Measurements from ENCODE around the gene HLA-DPA1.

The HLA-DPA1 gene

DNA sequence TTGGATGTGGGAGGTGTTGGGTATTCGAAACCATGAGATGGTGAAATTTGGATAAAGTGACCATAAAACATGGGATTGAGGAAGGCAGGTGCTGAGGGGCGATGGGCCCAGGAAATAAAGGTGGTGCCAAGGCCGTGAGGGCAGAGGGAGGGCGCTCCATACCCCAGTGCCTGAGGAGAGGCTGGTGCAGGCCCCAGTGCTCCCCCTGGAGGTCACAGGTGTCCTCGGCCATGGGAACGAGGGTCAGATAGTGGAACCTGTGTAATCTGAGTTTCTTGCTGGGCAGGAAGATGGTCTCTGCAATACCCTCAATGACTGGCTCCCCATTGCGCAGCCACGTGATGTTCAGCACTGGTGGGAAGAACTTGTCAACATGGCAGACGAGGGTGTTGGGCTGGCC is 18.5 kb upstream of the HLA-DPA1 start:
- H3K36me3 ChIP-seq (ENCODE audit: low read depth), result no peaks in the 10 kb centered on the region
- DNase-seq (ENCODE audit: low spot score) (no peak), ATAC-seq (ENCODE audit: low read depth) (no peak)
- no peaks in the 10 kb centered on the region for H3K4me1 ChIP-seq (ENCODE audit: insufficient read depth, poor library complexity, severe bottlenecking)
- TF ChIP-seq, protein P1, sequence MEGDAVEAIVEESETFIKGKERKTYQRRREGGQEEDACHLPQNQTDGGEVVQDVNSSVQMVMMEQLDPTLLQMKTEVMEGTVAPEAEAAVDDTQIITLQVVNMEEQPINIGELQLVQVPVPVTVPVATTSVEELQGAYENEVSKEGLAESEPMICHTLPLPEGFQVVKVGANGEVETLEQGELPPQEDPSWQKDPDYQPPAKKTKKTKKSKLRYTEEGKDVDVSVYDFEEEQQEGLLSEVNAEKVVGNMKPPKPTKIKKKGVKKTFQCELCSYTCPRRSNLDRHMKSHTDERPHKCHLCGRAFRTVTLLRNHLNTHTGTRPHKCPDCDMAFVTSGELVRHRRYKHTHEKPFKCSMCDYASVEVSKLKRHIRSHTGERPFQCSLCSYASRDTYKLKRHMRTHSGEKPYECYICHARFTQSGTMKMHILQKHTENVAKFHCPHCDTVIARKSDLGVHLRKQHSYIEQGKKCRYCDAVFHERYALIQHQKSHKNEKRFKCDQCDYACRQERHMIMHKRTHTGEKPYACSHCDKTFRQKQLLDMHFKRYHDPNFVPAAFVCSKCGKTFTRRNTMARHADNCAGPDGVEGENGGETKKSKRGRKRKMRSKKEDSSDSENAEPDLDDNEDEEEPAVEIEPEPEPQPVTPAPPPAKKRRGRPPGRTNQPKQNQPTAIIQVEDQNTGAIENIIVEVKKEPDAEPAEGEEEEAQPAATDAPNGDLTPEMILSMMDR (IDR thresholded peaks at IDR 0.05; ENCODE audit: poor library complexity, severe bottlenecking), result peak; percentile 22
- H3K27me3 ChIP-seq (ENCODE audit: insufficient read depth, poor library complexity, severe bottlenecking), result peaks cover 5% of the 10 kb centered on the region
- H3K4me3 ChIP-seq (ENCODE audit: severe bottlenecking), result no peak overlapping the region
- no peak overlapping the region for H3K27ac ChIP-seq (ENCODE audit: poor library complexity, severe bottlenecking)
- no peaks in the 10 kb centered on the region for H3K9me3 ChIP-seq (ENCODE audit: severe bottlenecking)

DNA sequence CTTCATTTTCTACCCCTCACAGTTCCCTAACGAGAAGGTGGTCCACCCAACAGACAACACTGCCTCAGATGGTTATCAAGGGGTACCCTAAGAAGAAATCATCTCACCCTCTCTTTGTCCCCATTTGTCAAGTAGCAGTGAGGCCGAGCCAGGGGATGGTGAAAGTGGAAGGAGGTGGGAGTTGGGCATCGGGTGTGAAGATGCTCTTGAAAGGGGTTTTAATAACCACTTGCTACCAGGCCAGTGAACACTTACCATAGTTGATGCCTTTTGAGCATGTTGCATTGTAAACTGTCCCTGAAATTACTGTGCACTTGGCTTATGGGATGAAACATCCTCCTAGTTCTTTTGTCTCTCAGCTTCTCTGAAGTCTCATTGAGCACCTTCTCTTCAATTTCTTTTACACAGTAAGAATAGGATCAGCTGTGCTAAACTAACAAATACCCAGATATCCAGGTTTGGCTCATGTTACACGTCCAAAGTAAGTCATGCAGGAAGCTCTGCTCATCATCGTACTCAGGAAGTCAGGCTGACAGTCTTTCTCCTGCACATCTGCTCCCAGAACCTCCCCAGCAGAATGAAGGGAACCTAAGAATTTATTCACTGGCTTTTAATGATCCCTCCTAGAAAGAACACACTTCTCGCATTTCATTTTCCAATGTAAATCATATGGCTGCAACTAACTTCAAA is 15.6 kb upstream of the HLA-DPA1 start:
- TF ChIP-seq, protein P1 (IDR thresholded peaks at IDR 0.05; ENCODE audit: poor library complexity, severe bottlenecking), result no peak
- Histone ChIP-seq H3K9me3 (ENCODE audit: severe bottlenecking) (no peaks in the 10 kb centered on the region), H3K4me1 (ENCODE audit: insufficient read depth, poor library complexity, severe bottlenecking) (no peaks in the 10 kb centered on the region), H3K27me3 (ENCODE audit: insufficient read depth, poor library complexity, severe bottlenecking) (peaks cover 12% of the 10 kb centered on the region), H3K36me3 (ENCODE audit: low read depth) (no peaks in the 10 kb centered on the region), H3K4me3 (ENCODE audit: severe bottlenecking) (no peak overlapping the region), H3K27ac (ENCODE audit: poor library complexity, severe bottlenecking) (no peak overlapping the region)
- DNase-seq (ENCODE audit: low spot score) (no peak), ATAC-seq (ENCODE audit: low read depth) (peak; percentile 52; the same call in 2 of the 3 replicates)

DNA sequence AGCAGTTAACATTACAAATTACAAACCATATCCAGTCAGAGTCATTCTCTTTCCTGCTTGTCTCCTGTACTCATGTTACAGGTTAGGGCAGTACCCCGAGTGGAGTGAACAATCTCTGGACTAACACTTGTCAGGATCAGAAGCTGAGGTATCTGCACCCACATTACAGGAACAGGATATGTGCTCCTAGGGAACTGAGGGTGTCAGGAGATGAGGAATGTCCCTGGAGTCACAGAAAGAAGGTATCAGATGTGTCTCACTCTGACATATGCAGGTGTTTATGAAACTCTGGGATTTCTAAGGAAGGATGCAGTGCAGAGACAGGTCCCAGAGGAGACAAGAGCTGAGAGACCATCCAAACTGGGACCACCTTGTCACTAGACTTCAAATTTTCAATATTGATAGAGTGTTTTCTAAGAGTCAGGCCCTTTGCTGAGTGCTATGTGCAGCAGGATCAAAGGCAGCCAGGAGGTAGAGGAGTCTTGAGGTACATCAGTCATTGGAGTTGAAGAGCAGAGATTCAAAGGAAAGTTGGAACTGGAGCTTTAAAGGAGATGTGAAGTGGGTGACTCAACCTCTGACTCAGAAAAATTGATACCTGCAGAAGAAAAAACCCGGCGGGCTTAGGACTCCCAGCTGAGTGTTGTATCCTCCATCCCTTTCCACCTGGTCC is 14.9 kb upstream of the HLA-DPA1 start:
- Histone ChIP-seq H3K4me1 (ENCODE audit: insufficient read depth, poor library complexity, severe bottlenecking) (no peaks in the 10 kb centered on the region), H3K4me3 (ENCODE audit: severe bottlenecking) (no peak overlapping the region), H3K36me3 (ENCODE audit: low read depth) (no peaks in the 10 kb centered on the region), H3K27ac (ENCODE audit: poor library complexity, severe bottlenecking) (no peak overlapping the region), H3K27me3 (ENCODE audit: insufficient read depth, poor library complexity, severe bottlenecking) (peaks cover 12% of the 10 kb centered on the region), H3K9me3 (ENCODE audit: severe bottlenecking) (no peaks in the 10 kb centered on the region)
- ATAC-seq (ENCODE audit: low read depth) (peak; percentile 71), DNase-seq (ENCODE audit: low spot score) (no peak)
- TF ChIP-seq, protein P1 (IDR thresholded peaks at IDR 0.05; ENCODE audit: poor library complexity, severe bottlenecking), result no peak

DNA sequence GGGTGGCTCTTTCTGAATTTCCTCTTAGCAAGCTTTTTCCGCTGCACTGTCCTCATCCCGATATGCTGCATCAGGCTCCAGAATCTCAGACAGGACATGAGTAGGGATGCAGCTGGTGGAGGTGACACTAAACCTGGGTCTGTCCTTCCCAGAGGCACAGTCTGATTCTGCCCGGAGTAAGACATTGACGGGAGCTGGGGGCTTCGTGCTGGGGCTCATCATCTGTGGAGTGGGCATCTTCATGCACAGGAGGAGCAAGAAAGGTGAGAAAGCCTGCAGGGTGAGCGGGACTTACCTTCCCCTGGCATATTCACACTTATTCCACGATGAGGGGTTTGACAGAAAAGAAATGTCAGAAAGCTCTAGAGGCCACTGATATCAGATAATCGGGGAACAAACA is 12.2 kb upstream of the HLA-DPA1 start:
- DNase-seq (ENCODE audit: low spot score) (no peak), ATAC-seq (ENCODE audit: low read depth) (no peak)
- Histone ChIP-seq H3K4me1 (ENCODE audit: insufficient read depth, poor library complexity, severe bottlenecking) (no peaks in the 10 kb centered on the region), H3K27me3 (ENCODE audit: insufficient read depth, poor library complexity, severe bottlenecking) (peaks cover 12% of the 10 kb centered on the region), H3K36me3 (ENCODE audit: low read depth) (no peaks in the 10 kb centered on the region), H3K4me3 (ENCODE audit: severe bottlenecking) (no peak overlapping the region), H3K27ac (ENCODE audit: poor library complexity, severe bottlenecking) (no peak overlapping the region), H3K9me3 (ENCODE audit: severe bottlenecking) (no peaks in the 10 kb centered on the region)
- TF ChIP-seq, protein P1 (IDR thresholded peaks at IDR 0.05; ENCODE audit: poor library complexity, severe bottlenecking), result no peak

DNA sequence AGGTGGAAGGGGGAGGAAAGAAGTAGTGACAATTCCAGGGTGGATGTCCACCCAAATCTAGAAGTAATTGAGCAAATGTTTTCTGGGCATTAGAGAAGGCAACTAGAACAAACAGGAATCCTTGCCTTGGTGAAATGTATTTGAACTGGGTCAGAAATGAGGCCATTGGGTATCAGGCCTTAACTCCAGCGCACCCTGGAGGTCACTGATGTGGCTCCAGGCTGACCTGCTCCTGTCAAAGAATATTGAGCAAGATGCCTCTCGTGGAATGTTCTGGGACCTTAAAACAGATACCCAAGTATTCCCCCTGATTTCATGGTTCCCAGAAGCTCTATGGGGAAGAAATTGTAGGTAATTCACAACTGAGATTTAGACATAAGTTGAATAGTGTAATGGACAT is 9.3 kb upstream of the HLA-DPA1 start:
- Histone ChIP-seq H3K27ac (ENCODE audit: poor library complexity, severe bottlenecking) (no peak overlapping the region), H3K9me3 (ENCODE audit: severe bottlenecking) (no peaks in the 10 kb centered on the region), H3K27me3 (ENCODE audit: insufficient read depth, poor library complexity, severe bottlenecking) (peaks cover 15% of the 10 kb centered on the region), H3K4me3 (ENCODE audit: severe bottlenecking) (no peak overlapping the region), H3K4me1 (ENCODE audit: insufficient read depth, poor library complexity, severe bottlenecking) (no peaks in the 10 kb centered on the region), H3K36me3 (ENCODE audit: low read depth) (no peaks in the 10 kb centered on the region)
- ATAC-seq (ENCODE audit: low read depth) (no peak), DNase-seq (ENCODE audit: low spot score) (no peak)
- TF ChIP-seq, protein P1 (IDR thresholded peaks at IDR 0.05; ENCODE audit: poor library complexity, severe bottlenecking), result no peak
